CD4-positive, alpha-beta T cell treated with Interleukin-1 beta for 1 hour (primary cell): Measurements from ENCODE around the gene KIF4B.

Experiments
- DNase-seq, 2 donors: peaks; one replicate each; pipeline ENCODE4 v3.0.0-alpha.2; 2020 to 2022

The KIF4B gene

DNA sequence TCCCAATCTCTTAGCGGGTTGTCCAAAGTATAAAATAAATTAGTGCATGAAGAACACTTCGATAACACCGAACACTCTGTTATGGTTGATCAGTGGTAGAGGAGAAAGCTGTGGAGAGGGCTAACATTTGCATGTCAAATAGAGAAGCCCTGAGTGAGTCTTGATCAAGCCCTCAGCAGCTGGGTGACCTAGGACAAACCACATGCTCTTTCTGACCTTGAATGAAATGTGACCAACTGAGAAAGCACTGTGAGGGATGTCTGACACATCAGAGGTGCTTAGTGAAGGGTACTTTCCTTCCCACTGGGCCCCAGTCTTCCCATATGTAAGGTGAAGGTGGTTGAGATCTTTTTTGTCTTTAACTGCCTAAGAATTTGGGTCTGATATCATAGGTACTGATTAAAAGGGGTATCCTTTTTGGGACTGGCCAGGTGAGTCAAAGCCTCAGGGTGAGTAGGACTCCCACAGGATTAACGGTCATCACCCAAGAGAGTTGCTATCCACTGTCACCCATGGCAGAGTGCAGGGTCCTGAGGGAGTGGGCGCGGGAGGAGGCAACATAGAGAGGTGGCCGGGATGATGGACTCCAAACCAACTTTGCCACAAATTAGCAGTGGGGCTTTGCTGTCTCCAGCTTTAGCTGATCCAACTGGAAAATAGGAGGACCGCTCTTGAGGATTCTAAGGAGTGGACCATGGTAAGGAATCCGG is 53.5 kb downstream of the KIF4B start:
- DNase-seq, result no peak
